DMS79 (cell line): ENCODE results near the gene SV2C.
"Not testable (repeated sequence)": the region's sequence is repeated elsewhere in the genome, so short reads cannot be mapped to it uniquely, and the experiment has no call there.

Experiments
- DNase-seq: peaks from one replicate; lab custom pipeline; 2025; lab: John Stamatoyannopoulos, UW

SV2C gene

GRCh38 chr5:76202182-76202581 lies 119.0 kb downstream of the SV2C start:
- no peak for DNase-seq

GRCh38 chr5:76204191-76204590 lies 121.0 kb downstream of the SV2C start:
- no peak for DNase-seq

- DNase-seq: no peak
Measured at GRCh38 chr5:76204713-76205112, 121.5 kb downstream of the SV2C start.

- no peak for DNase-seq
Measured at GRCh38 chr5:76207120-76207519, 123.9 kb downstream of the SV2C start.

DNA sequence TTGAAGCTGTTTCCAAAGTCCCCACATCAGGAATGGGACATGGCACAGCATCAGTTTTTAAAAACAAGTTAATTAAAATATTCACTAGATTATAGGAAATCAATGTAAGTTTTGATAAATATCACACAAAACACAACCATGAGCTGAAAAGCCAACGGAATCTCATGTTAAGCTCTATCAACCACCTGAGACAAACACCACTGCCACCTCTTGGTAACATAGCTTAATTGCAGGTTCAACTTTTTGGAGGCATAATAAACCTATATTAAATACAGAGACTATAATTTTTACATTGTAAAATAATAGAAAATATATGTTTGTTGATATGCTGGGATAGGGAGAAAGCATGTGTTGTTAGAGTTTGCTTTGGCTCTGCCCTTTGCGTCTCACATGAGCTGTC lies 126.1 kb downstream of the SV2C start:
- DNase-seq: no peak

- no peak for DNase-seq
Measured at GRCh38 chr5:76210946-76211345, 127.8 kb downstream of the SV2C start.

- DNase-seq: no peak
Measured at GRCh38 chr5:76213858-76214257, 130.7 kb downstream of the SV2C start.

DNA sequence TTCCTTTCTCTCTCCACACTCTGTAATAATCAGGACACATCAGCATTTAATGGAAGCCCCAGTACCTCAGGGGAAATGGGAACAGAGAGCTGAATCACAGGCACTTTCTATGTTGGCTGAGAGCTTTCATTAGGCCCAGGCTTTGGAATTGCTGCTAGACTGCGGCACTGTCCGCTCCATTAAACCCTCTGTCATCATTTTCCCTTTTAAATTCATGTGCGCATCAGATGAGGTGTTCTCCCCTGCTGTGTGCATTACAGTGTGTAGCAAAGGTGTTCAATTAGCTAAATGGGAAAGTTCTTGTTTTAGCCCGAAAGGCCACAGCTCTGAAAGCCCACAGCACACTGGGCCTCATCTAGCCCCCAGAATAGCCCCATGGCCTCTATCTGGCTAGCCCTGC lies 133.6 kb downstream of the SV2C start:
- no peak for DNase-seq

DNA sequence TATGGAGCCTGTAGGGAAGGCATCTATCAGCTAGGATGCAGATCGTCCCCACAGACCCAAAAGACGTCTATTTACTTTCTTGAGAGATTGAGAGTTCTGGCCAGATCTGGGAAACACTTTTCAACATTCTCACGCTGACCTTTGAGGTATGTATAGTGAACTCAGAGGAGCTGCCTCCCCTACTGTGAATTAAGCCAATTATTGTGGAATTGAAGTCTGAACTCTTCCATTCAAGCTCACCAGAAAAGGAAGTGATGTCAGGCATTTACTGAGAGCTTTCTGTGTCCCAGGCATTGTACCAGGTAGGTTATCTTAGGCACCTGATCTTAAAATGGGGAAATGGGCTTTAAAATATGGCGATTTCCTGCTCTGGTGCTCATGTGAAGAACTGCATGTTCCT lies 136.5 kb downstream of the SV2C start:
- no peak for DNase-seq

- DNase-seq: no peak
Measured at GRCh38 chr5:76221311-76221710, 138.1 kb downstream of the SV2C start.

DNA sequence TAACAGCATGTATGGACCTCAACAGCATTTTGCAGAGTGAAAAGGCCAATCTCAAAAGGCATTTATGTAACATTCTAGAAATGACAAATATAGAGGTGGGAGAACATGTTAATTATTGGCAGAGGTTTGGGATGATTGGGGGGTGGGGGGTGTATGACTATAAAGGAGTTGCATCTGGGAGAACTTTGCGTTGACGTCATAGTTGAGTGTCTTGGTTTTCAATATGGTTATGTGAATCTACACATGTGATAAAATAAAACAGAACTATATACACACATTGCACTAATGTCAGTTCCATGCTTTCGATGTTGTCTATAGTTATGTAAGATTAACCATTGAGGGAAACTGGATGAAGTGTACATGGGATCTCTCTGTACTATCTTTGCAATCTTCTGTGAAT lies 139.1 kb downstream of the SV2C start:
- DNase-seq: no peak

DNA sequence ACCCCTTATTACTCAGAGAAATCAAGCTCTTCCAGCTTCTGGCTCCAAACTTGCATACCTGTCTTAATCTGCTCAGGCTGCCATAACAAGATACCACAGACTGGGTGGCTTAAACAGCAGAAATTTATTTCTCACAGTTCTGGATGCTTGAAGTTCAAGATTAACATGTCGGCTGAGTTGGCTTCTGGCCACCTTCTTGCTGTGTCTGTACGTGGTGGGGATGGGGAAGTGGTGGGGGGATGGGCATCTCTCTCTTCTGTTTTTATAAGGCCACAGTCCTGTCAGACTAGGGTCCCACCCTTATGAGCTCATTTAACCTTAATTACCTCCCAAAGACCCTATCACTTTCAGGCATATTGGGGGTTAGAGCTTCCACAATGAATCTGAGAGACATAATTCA lies 140.5 kb downstream of the SV2C start:
- DNase-seq: no peak

- no peak for DNase-seq
Measured at GRCh38 chr5:76224898-76225297, 141.7 kb downstream of the SV2C start.

DNA sequence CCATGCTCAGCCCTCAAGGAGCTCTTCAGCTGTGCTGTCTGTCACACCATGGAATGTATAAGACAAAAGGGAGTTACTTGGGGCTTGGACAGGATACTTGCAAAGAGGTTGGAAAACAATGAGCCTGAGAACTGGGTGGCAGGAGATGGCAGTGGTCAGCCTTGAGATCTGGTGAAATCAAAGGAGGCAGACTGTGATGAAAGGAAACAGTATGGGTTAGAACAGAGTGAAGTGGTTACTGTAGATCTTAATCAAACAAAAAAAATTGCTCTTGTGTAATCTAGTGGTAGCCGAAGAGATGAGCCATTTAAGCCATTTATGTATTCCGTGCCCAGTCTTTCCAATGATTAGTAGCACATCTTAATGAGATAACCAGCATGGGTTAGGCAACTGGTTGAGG lies 142.2 kb downstream of the SV2C start:
- DNase-seq: no peak

DNA sequence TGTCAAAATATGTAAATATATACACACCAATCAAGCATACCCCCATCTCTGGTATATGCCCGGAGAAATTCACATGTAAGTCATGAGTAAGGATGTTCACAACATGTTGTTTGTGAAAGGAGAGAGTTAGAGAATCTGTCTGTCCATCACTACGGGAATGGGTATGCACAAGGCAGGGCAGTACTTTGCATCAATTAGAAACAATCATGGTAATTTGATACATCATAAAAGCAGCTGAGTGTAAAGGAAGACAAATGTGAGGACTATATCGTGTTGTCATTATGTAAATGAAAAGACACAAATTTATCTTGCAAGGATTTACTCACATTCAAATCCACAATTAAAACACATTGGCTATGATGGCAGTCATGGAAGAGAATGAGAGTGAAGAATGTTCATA lies 146.7 kb downstream of the SV2C start:
- no peak for DNase-seq

GRCh38 chr5:76230711-76231285 lies 147.6 kb downstream of the SV2C start:
- no peak for DNase-seq

- DNase-seq: no peak
Measured at GRCh38 chr5:76234665-76235064, 151.5 kb downstream of the SV2C start.

DNA sequence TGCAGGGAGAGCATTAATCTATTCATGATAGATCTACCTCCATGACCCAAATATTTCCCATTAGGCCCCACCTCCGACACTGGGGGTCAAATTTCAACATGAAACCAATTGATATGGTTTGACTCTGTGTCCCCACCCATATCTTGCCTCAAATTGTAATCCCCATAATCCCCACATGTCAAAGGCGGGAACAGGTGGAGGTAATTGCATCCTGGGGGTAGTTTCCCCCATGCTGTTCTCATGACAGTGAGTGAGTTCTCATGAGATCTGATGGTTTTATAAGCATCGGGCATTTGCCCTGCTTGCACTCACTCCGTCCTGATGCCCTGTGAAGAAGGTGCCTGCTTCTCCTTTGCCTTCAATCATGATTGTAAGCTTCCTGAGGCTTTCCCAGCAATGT lies 153.5 kb downstream of the SV2C start:
- DNase-seq: no peak

DNA sequence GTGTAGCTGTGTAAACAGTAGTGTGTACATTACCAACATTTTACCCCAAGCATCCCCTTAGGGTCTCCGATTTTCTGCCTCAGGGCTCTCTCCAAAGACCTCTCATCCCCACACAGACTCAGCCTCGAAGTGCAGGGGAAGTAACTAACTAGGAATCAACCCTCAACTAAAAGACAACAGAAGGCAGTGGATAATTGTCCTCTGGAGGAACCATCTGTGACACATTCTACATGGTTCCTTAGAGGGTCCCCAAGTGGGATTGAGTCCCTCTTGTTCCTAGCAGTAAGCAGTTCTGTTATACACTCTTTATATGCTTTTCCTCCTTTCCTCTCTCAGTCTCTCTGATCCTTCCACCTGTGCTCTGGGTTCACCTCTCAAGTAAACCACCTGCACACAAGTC lies 157.2 kb downstream of the SV2C start:
- DNase-seq: no peak

DNA sequence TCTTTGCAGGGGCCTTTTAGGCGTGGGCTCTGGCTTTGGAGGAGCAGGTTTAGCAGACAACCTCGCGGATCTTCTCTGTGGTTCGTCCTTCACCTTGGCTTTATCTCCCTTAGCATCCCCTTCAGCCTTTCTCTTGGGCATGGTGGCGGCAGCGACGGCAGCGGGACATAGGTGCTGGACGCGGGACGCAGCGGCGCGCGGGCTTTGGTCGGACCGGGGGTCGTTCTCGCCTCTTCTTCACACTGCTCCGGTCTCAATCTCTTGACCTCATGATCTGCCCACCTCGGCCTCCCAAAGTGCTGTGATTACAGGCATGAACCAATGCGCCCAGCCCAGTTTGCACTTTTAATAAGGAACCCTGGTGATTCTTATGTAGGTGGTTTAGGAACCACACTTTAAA lies 159.0 kb downstream of the SV2C start:
- not testable (repeated sequence) for DNase-seq

DNA sequence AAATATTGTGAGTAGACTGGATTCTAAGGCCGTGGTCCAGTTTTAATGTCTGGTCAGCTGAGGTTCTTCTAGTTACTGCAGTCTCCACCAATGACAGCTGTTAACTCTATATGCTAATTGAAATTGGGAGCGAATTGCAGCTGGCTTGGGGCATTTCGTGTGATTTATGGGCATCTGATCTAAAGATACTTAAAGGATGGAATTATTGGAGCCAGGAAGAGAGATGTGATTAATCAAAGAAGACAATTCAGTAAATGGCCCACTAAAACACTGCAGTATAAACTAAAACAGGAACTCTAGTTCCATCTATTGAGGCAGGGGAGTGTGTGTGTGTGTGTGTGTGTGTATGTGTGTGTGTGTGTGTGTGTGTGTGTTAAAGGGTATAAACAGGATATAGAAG lies 162.4 kb downstream of the SV2C start:
- DNase-seq: no peak

GRCh38 chr5:76249621-76250020 lies 166.4 kb downstream of the SV2C start:
- DNase-seq: no peak

GRCh38 chr5:76250463-76250862 lies 167.3 kb downstream of the SV2C start:
- no peak for DNase-seq

DNA sequence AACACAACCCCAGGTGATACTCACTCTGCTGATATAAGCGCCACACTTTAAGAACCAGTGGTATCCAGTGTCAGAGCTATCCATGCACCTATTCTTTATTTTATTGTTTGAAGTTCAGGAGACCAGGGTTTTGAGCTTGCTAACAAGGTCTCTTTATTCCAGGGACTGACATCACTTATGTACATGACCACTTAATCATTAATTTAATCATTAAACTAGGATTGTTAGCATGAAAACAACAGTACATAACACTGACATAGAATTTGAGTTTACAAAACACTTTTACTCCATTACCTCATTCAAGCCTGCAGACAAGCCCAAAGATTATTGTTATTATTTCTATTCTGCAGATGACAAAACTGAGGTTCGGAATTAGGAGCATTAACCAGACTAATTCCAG lies 168.5 kb downstream of the SV2C start:
- no peak for DNase-seq

GRCh38 chr5:76252437-76252836 lies 169.3 kb downstream of the SV2C start:
- DNase-seq: no peak
